HEK293 (cell line): ENCODE data around the gene TOMM40.

Source experiments
- GLIS1 ChIP-seq: fragments of 450-650 bp; formaldehyde crosslinking; IDR thresholded peaks from 2 replicates; pipeline ENCODE4 v1.5.1; 2016; ENCODE audit warnings: missing biosample characterization, missing genetic modification characterization
- HOXD13 ChIP-seq: sonication (generic); formaldehyde crosslinking; IDR thresholded peaks from 2 replicates; pipeline ENCODE4 v1.8.0; 2022; ENCODE audit warnings: missing genetic modification reagents, borderline replicate concordance
- IKZF3 ChIP-seq: fragments of 450-650 bp; IDR thresholded peaks from 2 replicates; pipeline ENCODE4 v1.5.0; 2018; ENCODE audit warnings: missing biosample characterization, mild to moderate bottlenecking, missing genetic modification characterization, moderate library complexity
- KLF9 ChIP-seq: fragments of 450-650 bp; formaldehyde crosslinking; IDR thresholded peaks from 2 replicates; pipeline ENCODE4 v1.5.1; 2016; ENCODE audit warnings: missing biosample characterization, missing genetic modification characterization, low read depth
- SP2 ChIP-seq: fragments of 450-650 bp; formaldehyde crosslinking; IDR thresholded peaks from 2 replicates; pipeline ENCODE4 v1.5.1; 2016; ENCODE audit warnings: missing biosample characterization, missing genetic modification characterization
- ZFP69B ChIP-seq: fragments of 450-650 bp; formaldehyde crosslinking; IDR thresholded peaks from 2 replicates; pipeline ENCODE4 v1.5.1; 2016; ENCODE audit warnings: missing biosample characterization, missing genetic modification characterization
- ZNF112 ChIP-seq: fragments of 450-650 bp; formaldehyde crosslinking; IDR thresholded peaks from 2 replicates; pipeline ENCODE4 v1.5.0; 2017; ENCODE audit warnings: missing biosample characterization, missing genetic modification characterization
- ZNF223 ChIP-seq: fragments of 450-650 bp; formaldehyde crosslinking; IDR thresholded peaks from 2 replicates; pipeline ENCODE4 v1.5.1; 2016; ENCODE audit warnings: missing biosample characterization, missing genetic modification characterization
- ZNF248 ChIP-seq: fragments of 450-650 bp; formaldehyde crosslinking; IDR thresholded peaks from 2 replicates; pipeline ENCODE4 v1.5.1; 2017; ENCODE audit warnings: missing biosample characterization, missing genetic modification characterization
- ZNF335 ChIP-seq: fragments of 450-650 bp; formaldehyde crosslinking; conservative IDR thresholded peaks from 2 replicates; pipeline ENCODE4 v1.5.1; 2016; ENCODE audit warnings: missing biosample characterization, missing genetic modification characterization
- ZNF354C ChIP-seq: fragments of 450-650 bp; formaldehyde crosslinking; IDR thresholded peaks from 2 replicates; pipeline ENCODE4 v1.5.1; 2016; ENCODE audit warnings: missing biosample characterization, missing genetic modification characterization, low read depth, borderline replicate concordance
- ZNF404 ChIP-seq: fragments of 450-650 bp; formaldehyde crosslinking; IDR thresholded peaks from 2 replicates; pipeline ENCODE4 v1.5.1; 2017; ENCODE audit warnings: missing biosample characterization, missing genetic modification characterization
- ZNF473 ChIP-seq: fragments of 450-650 bp; formaldehyde crosslinking; IDR thresholded peaks from 2 replicates; pipeline ENCODE4 v1.5.1; 2017; ENCODE audit warnings: missing biosample characterization, missing genetic modification characterization
- ZNF48 ChIP-seq: fragments of 450-650 bp; formaldehyde crosslinking; IDR thresholded peaks from 2 replicates; pipeline ENCODE4 v1.5.1; 2016; ENCODE audit warnings: missing biosample characterization, missing genetic modification characterization
- ZNF501 ChIP-seq: fragments of 450-650 bp; formaldehyde crosslinking; IDR thresholded peaks from 2 replicates; pipeline ENCODE4 v1.5.1; 2016; ENCODE audit warnings: missing biosample characterization, missing genetic modification characterization
- ZNF510 ChIP-seq: fragments of 450-650 bp; formaldehyde crosslinking; IDR thresholded peaks from 2 replicates; pipeline ENCODE4 v1.5.1; 2018; ENCODE audit warnings: mild to moderate bottlenecking, missing genetic modification characterization, missing biosample characterization; ENCODE audit not compliant: insufficient replicate concordance
- ZNF521 ChIP-seq: fragments of 450-650 bp; formaldehyde crosslinking; IDR thresholded peaks from 2 replicates; pipeline ENCODE4 v1.5.1; 2017; ENCODE audit warnings: missing biosample characterization, mild to moderate bottlenecking, missing genetic modification characterization
- ZNF629 ChIP-seq: fragments of 450-650 bp; formaldehyde crosslinking; IDR thresholded peaks from 2 replicates; pipeline ENCODE4 v1.5.1; 2017; ENCODE audit warnings: missing biosample characterization, missing genetic modification characterization
- ZNF792 ChIP-seq: fragments of 450-650 bp; formaldehyde crosslinking; IDR thresholded peaks from 2 replicates; pipeline ENCODE4 v1.5.1; 2016; ENCODE audit warnings: missing biosample characterization, missing genetic modification characterization
- TF ChIP-seq, protein P1 (sequence below): fragments of 450-650 bp; formaldehyde crosslinking; IDR thresholded peaks from 2 replicates; pipeline ENCODE4 v1.5.1; 2016; ENCODE audit warnings: missing biosample characterization, missing genetic modification characterization, borderline replicate concordance
- TF ChIP-seq, protein P2 (sequence below): fragments of 450-650 bp; formaldehyde crosslinking; IDR thresholded peaks from 2 replicates; pipeline ENCODE4 v1.5.1; 2017; ENCODE audit warnings: missing biosample characterization, missing genetic modification characterization
- TF ChIP-seq, protein P3 (sequence below): fragments of 450-650 bp; formaldehyde crosslinking; IDR thresholded peaks from 2 replicates; pipeline ENCODE4 v1.5.1; 2017; ENCODE audit warnings: missing biosample characterization, mild to moderate bottlenecking, missing genetic modification characterization, moderate library complexity
- TF ChIP-seq, protein P4 (sequence below): fragments of 450-650 bp; IDR thresholded peaks from 2 replicates; pipeline ENCODE4 v1.5.1; 2018; ENCODE audit warnings: missing biosample characterization, missing genetic modification characterization
- TF ChIP-seq, protein P5 (sequence below): fragments of 450-650 bp; formaldehyde crosslinking; IDR thresholded peaks from 2 replicates; pipeline ENCODE4 v1.5.1; 2016; ENCODE audit warnings: missing biosample characterization, missing genetic modification characterization
- TF ChIP-seq, protein P6 (sequence below): fragments of 450-650 bp; formaldehyde crosslinking; IDR thresholded peaks from 2 replicates; pipeline ENCODE4 v1.5.1; 2016; ENCODE audit warnings: missing biosample characterization, missing genetic modification characterization
- TF ChIP-seq, protein P7 (sequence below): fragments of 450-650 bp; formaldehyde crosslinking; IDR thresholded peaks from 2 replicates; pipeline ENCODE4 v1.5.1; 2016; ENCODE audit warnings: missing biosample characterization, missing genetic modification characterization, low read depth

The TOMM40 gene

DNA sequence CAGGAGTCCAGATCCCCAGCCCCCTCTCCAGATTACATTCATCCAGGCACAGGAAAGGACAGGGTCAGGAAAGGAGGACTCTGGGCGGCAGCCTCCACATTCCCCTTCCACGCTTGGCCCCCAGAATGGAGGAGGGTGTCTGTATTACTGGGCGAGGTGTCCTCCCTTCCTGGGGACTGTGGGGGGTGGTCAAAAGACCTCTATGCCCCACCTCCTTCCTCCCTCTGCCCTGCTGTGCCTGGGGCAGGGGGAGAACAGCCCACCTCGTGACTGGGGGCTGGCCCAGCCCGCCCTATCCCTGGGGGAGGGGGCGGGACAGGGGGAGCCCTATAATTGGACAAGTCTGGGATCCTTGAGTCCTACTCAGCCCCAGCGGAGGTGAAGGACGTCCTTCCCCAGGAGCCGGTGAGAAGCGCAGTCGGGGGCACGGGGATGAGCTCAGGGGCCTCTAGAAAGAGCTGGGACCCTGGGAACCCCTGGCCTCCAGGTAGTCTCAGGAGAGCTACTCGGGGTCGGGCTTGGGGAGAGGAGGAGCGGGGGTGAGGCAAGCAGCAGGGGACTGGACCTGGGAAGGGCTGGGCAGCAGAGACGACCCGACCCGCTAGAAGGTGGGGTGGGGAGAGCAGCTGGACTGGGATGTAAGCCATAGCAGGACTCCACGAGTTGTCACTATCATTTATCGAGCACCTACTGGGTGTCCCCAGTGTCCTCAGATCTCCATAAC, 14.5 kb downstream of the TOMM40 start, which contains the start of gene APOE (continued):
- TF ChIP-seq, protein P1, sequence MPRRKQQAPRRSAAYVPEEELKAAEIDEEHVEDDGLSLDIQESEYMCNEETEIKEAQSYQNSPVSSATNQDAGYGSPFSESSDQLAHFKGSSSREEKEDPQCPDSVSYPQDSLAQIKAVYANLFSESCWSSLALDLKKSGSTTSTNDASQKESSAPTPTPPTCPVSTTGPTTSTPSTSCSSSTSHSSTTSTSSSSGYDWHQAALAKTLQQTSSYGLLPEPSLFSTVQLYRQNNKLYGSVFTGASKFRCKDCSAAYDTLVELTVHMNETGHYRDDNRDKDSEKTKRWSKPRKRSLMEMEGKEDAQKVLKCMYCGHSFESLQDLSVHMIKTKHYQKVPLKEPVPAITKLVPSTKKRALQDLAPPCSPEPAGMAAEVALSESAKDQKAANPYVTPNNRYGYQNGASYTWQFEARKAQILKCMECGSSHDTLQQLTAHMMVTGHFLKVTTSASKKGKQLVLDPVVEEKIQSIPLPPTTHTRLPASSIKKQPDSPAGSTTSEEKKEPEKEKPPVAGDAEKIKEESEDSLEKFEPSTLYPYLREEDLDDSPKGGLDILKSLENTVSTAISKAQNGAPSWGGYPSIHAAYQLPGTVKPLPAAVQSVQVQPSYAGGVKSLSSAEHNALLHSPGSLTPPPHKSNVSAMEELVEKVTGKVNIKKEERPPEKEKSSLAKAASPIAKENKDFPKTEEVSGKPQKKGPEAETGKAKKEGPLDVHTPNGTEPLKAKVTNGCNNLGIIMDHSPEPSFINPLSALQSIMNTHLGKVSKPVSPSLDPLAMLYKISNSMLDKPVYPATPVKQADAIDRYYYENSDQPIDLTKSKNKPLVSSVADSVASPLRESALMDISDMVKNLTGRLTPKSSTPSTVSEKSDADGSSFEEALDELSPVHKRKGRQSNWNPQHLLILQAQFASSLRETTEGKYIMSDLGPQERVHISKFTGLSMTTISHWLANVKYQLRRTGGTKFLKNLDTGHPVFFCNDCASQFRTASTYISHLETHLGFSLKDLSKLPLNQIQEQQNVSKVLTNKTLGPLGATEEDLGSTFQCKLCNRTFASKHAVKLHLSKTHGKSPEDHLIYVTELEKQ (tag by site-specific recombination), result no peak
- TF ChIP-seq KLF9 (tag by site-specific recombination) (peak; percentile 26; the same call in 1 of the 2 replicates), ZNF501 (tag by site-specific recombination) (no peak), ZNF248 (tag by site-specific recombination) (no peak), SP2 (tag by site-specific recombination) (peak; percentile 74), ZNF510 (no peak), ZNF473 (tag by site-specific recombination) (no peak), IKZF3 (no peak), ZNF223 (tag by site-specific recombination) (no peak), ZNF335 (peak; percentile 38; the same call in 1 of the 2 replicates), ZNF404 (tag by site-specific recombination) (no peak), ZNF354C (no peak), HOXD13 (CRISPR knock-in tag) (no peak), ZNF112 (tag by site-specific recombination) (no peak), ZNF521 (no peak), ZNF792 (tag by site-specific recombination) (peak; percentile 41; the same call in 1 of the 2 replicates), ZNF629 (tag by site-specific recombination) (no peak), ZFP69B (no peak), GLIS1 (tag by site-specific recombination) (peak; percentile 78), ZNF48 (tag by site-specific recombination) (no peak)
- TF ChIP-seq, protein P2, sequence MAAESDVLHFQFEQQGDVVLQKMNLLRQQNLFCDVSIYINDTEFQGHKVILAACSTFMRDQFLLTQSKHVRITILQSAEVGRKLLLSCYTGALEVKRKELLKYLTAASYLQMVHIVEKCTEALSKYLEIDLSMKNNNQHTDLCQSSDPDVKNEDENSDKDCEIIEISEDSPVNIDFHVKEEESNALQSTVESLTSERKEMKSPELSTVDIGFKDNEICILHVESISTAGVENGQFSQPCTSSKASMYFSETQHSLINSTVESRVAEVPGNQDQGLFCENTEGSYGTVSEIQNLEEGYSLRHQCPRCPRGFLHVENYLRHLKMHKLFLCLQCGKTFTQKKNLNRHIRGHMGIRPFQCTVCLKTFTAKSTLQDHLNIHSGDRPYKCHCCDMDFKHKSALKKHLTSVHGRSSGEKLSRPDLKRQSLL, result no peak
- TF ChIP-seq, protein P3, sequence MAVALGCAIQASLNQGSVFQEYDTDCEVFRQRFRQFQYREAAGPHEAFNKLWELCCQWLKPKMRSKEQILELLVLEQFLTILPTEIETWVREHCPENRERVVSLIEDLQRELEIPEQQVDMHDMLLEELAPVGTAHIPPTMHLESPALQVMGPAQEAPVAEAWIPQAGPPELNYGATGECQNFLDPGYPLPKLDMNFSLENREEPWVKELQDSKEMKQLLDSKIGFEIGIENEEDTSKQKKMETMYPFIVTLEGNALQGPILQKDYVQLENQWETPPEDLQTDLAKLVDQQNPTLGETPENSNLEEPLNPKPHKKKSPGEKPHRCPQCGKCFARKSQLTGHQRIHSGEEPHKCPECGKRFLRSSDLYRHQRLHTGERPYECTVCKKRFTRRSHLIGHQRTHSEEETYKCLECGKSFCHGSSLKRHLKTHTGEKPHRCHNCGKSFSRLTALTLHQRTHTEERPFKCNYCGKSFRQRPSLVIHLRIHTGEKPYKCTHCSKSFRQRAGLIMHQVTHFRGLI (tag by site-specific recombination), result no peak
- TF ChIP-seq, protein P4, sequence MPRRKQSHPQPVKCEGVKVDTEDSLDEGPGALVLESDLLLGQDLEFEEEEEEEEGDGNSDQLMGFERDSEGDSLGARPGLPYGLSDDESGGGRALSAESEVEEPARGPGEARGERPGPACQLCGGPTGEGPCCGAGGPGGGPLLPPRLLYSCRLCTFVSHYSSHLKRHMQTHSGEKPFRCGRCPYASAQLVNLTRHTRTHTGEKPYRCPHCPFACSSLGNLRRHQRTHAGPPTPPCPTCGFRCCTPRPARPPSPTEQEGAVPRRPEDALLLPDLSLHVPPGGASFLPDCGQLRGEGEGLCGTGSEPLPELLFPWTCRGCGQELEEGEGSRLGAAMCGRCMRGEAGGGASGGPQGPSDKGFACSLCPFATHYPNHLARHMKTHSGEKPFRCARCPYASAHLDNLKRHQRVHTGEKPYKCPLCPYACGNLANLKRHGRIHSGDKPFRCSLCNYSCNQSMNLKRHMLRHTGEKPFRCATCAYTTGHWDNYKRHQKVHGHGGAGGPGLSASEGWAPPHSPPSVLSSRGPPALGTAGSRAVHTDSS (tag by site-specific recombination), result no peak
- TF ChIP-seq, protein P5, sequence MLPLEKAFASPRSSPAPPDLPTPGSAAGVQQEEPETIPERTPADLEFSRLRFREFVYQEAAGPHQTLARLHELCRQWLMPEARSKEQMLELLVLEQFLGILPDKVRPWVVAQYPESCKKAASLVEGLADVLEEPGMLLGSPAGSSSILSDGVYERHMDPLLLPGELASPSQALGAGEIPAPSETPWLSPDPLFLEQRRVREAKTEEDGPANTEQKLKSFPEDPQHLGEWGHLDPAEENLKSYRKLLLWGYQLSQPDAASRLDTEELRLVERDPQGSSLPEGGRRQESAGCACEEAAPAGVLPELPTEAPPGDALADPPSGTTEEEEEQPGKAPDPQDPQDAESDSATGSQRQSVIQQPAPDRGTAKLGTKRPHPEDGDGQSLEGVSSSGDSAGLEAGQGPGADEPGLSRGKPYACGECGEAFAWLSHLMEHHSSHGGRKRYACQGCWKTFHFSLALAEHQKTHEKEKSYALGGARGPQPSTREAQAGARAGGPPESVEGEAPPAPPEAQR (tag by site-specific recombination), result no peak
- TF ChIP-seq, protein P6, sequence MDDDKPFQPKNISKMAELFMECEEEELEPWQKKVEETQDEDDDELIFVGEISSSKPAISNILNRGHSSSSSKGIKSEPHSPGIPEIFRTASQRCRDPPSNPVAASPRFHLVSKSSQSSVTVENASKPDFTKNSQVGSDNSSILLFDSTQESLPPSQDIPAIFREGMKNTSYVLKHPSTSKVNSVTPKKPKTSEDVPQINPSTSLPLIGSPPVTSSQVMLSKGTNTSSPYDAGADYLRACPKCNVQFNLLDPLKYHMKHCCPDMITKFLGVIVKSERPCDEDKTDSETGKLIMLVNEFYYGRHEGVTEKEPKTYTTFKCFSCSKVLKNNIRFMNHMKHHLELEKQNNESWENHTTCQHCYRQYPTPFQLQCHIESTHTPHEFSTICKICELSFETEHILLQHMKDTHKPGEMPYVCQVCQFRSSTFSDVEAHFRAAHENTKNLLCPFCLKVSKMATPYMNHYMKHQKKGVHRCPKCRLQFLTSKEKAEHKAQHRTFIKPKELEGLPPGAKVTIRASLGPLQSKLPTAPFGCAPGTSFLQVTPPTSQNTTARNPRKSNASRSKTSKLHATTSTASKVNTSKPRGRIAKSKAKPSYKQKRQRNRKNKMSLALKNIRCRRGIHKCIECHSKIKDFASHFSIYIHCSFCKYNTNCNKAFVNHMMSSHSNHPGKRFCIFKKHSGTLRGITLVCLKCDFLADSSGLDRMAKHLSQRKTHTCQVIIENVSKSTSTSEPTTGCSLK (tag by site-specific recombination), result no peak
- TF ChIP-seq, protein P7, sequence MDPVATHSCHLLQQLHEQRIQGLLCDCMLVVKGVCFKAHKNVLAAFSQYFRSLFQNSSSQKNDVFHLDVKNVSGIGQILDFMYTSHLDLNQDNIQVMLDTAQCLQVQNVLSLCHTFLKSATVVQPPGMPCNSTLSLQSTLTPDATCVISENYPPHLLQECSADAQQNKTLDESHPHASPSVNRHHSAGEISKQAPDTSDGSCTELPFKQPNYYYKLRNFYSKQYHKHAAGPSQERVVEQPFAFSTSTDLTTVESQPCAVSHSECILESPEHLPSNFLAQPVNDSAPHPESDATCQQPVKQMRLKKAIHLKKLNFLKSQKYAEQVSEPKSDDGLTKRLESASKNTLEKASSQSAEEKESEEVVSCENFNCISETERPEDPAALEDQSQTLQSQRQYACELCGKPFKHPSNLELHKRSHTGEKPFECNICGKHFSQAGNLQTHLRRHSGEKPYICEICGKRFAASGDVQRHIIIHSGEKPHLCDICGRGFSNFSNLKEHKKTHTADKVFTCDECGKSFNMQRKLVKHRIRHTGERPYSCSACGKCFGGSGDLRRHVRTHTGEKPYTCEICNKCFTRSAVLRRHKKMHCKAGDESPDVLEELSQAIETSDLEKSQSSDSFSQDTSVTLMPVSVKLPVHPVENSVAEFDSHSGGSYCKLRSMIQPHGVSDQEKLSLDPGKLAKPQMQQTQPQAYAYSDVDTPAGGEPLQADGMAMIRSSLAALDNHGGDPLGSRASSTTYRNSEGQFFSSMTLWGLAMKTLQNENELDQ (tag by site-specific recombination), result no peak
